Chondrocyte (in vitro differentiated cells): ENCODE results near the gene ANKRD11. TPM values are rescaled to one million over a fixed set of nuclear protein-coding genes. Genes with fewer than 3 reads are reported as not detected.

Experiments used
- DNase-seq: peaks from one replicate; pipeline ENCODE4 v3.0.0; 2021; ENCODE audit warnings: mixed read lengths, low spot score
- H3K27ac Mint-ChIP-seq: one replicate; pipeline ENCODE4 v1.8.0; 2021; ENCODE audit warnings: mild to moderate bottlenecking, moderate library complexity, mixed read lengths; ENCODE audit not compliant: unreplicated experiment
- H3K27me3 Mint-ChIP-seq: 2 replicates; pipeline ENCODE4 v1.8.0; 2021; ENCODE audit warnings: low read depth, mixed read lengths
- H3K36me3 Mint-ChIP-seq: 2 replicates; pipeline ENCODE4 v1.8.0; 2021; ENCODE audit warnings: low read depth, mixed read lengths
- H3K4me1 Mint-ChIP-seq: 2 replicates; pipeline ENCODE4 v1.8.0; 2021; ENCODE audit warnings: low read depth, mild to moderate bottlenecking, mixed read lengths
- H3K4me3 Mint-ChIP-seq: one replicate; pipeline ENCODE4 v1.8.0; 2021; ENCODE audit warnings: mild to moderate bottlenecking, moderate library complexity, mixed read lengths; ENCODE audit not compliant: unreplicated experiment
- H3K9me3 Mint-ChIP-seq: 2 replicates; pipeline ENCODE4 v1.8.0; 2021; ENCODE audit warnings: low read depth, mixed read lengths
- total RNA-seq: library from RNA; stranded (reverse); gene quantifications from 3 replicates; pipeline ENCODE4 v1.2.1, GENCODE V29; 2021
- TF ChIP-seq, protein P1 (sequence below): fragments of 200-600 bp; sonication (generic); IDR thresholded peaks from 2 replicates; pipeline ENCODE4 v1.5.0; 2021; ENCODE audit warnings: antibody characterized with exemption, mild to moderate bottlenecking, moderate library complexity

The ANKRD11 gene
- total RNA-seq, 1 donor from 2014 or later = 180 TPM

GRCh38 chr16:89420204-89420603, 70.2 kb downstream of the ANKRD11 start:
- Mint-ChIP-seq H3K27me3 (no peaks in the 10 kb centered on the region), H3K4me3 (no peak overlapping the region), H3K27ac (peak overlapping the region; percentile 51), H3K9me3 (no peaks in the 10 kb centered on the region), H3K36me3 (peaks cover 2% of the 10 kb centered on the region), H3K4me1 (peaks cover 72% of the 10 kb centered on the region)
- TF ChIP-seq, protein P1, sequence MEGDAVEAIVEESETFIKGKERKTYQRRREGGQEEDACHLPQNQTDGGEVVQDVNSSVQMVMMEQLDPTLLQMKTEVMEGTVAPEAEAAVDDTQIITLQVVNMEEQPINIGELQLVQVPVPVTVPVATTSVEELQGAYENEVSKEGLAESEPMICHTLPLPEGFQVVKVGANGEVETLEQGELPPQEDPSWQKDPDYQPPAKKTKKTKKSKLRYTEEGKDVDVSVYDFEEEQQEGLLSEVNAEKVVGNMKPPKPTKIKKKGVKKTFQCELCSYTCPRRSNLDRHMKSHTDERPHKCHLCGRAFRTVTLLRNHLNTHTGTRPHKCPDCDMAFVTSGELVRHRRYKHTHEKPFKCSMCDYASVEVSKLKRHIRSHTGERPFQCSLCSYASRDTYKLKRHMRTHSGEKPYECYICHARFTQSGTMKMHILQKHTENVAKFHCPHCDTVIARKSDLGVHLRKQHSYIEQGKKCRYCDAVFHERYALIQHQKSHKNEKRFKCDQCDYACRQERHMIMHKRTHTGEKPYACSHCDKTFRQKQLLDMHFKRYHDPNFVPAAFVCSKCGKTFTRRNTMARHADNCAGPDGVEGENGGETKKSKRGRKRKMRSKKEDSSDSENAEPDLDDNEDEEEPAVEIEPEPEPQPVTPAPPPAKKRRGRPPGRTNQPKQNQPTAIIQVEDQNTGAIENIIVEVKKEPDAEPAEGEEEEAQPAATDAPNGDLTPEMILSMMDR = no peak
- no peak for DNase-seq

GRCh38 chr16:89418352-89418751, 72.0 kb downstream of the ANKRD11 start:
- no peaks in the 10 kb centered on the region for H3K9me3 Mint-ChIP-seq
- H3K27me3 Mint-ChIP-seq = no peaks in the 10 kb centered on the region
- TF ChIP-seq, protein P1 = no peak
- H3K4me3 Mint-ChIP-seq = no peak overlapping the region
- DNase-seq = no peak
- peak overlapping the region; percentile 47 for H3K27ac Mint-ChIP-seq
- peaks cover 69% of the 10 kb centered on the region for H3K4me1 Mint-ChIP-seq
- peaks cover 2% of the 10 kb centered on the region for H3K36me3 Mint-ChIP-seq

DNA sequence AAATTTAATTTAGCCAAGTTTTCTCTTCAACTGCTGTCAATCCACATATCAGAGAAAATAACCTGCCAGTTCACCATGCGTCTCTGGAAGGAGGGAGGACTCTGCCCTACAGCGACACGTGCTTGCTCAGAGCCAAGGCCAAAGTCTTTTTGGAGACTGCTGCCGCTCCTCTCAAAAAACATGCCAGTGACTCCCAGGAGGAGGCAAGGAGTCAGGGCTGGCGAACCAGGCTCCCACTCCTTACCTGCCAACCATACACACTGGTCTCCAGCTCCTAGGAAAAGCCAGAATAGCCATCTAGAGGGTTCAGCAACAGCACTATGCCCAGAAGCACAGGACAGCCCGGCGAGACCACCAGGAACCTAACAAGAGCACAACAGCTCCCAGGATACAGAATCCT, 73.0 kb downstream of the ANKRD11 start:
- Mint-ChIP-seq H3K27me3 (no peaks in the 10 kb centered on the region), H3K4me1 (peaks cover 69% of the 10 kb centered on the region), H3K36me3 (peaks cover 2% of the 10 kb centered on the region), H3K9me3 (no peaks in the 10 kb centered on the region), H3K4me3 (no peak overlapping the region), H3K27ac (no peak overlapping the region)
- TF ChIP-seq, protein P1 = no peak
- DNase-seq = no peak

GRCh38 chr16:89413811-89414585, 76.4 kb downstream of the ANKRD11 start:
- H3K4me3 Mint-ChIP-seq = no peak overlapping the region
- H3K9me3 Mint-ChIP-seq = no peaks in the 10 kb centered on the region
- no peaks in the 10 kb centered on the region for H3K36me3 Mint-ChIP-seq
- H3K4me1 Mint-ChIP-seq = peaks cover 75% of the 10 kb centered on the region
- TF ChIP-seq, protein P1 = no peak
- no peaks in the 10 kb centered on the region for H3K27me3 Mint-ChIP-seq
- no peak for DNase-seq
- peak overlapping the region; percentile 12 for H3K27ac Mint-ChIP-seq

DNA sequence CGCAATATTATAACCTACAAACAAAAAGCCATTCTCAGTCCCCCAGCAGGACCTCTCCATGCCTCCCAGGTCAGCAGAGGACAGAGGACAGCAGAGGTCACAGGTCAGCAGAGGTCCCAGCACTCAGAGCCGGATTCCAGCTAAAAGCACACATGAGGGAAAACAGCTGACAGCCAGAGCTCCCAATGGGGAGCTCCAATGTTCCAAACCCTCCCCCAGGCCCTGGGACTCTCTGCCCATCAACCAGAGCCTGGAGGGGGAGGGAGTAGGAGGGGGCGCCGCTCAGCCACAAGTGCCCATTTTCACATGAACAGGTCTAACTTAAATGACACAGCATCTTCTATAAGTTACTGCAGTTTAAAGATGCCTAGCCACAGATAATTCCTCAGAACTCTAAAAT, 77.5 kb downstream of the ANKRD11 start:
- Mint-ChIP-seq H3K4me3 (no peak overlapping the region), H3K9me3 (no peaks in the 10 kb centered on the region), H3K4me1 (peaks cover 79% of the 10 kb centered on the region), H3K27me3 (no peaks in the 10 kb centered on the region), H3K36me3 (no peaks in the 10 kb centered on the region), H3K27ac (peak overlapping the region; percentile 78)
- TF ChIP-seq, protein P1 = no peak
- no peak for DNase-seq
